Left ventricle myocardium inferior (tissue), 1 donor: ENCODE measurements around the gene S1PR3. TPM values are rescaled to one million over a fixed set of nuclear protein-coding genes. Genes with fewer than 3 reads are reported as not detected.

ENCODE experiments used
- DNase-seq: peaks from one replicate; pipeline ENCODE4 v3.0.0-alpha.2; 2020
- H3K27ac ChIP-seq: fragments of 200-600 bp; replicated peaks from 2 replicates; pipeline ENCODE4 v1.8.0; 2021
- H3K27me3 ChIP-seq: fragments of 200-600 bp; 2 replicates; pipeline ENCODE4 v1.8.0; 2021; ENCODE audit warnings: low read depth
- H3K36me3 ChIP-seq: fragments of 200-600 bp; 2 replicates; pipeline ENCODE4 v1.8.0; 2021
- H3K4me1 ChIP-seq: fragments of 200-600 bp; 2 replicates; pipeline ENCODE4 v1.8.0; 2021
- H3K4me3 ChIP-seq: fragments of 200-600 bp; 2 replicates; pipeline ENCODE4 v1.8.0; 2021; ENCODE audit warnings: mild to moderate bottlenecking, moderate library complexity
- H3K9me3 ChIP-seq: fragments of 200-600 bp; replicated peaks from 2 replicates; pipeline ENCODE4 v1.8.0; 2021
- CTCF ChIP-seq: fragments of 200-600 bp; IDR thresholded peaks from 2 replicates; pipeline ENCODE4 v1.8.0; 2021; ENCODE audit warnings: antibody characterized with exemption, mild to moderate bottlenecking, borderline replicate concordance
- intact Hi-C: fragments of 100-400 bp; cut with micrococcal nuclease; formaldehyde crosslinking; loops from one replicate; pipeline ENCODE4 v1.11.0; 2022
- total RNA-seq: library from RNA; stranded (reverse); fragmentation: NEBNext Ultra II Directional; extraction: Animal tissue kit (Norgen Biotek cat#: 25700); gene quantifications from one replicate; pipeline ENCODE4 v1.2.1, GENCODE V29; 2021
- donor health status: DM: no; HTN: yes; CAD: no; lungs with severe emphysema.

Gene S1PR3
- total RNA-seq, 1 donor from 2014 or later, result 26.8 TPM

- H3K9me3 ChIP-seq, result no peaks in the 10 kb centered on the region
- no peak for DNase-seq
- TF ChIP-seq CTCF, result no peak
- intact Hi-C loops, result loop anchor here (10.0 kb wide), 1 partner anchor 211 kb away; no protein-coding TSS in a partner anchor
- peak overlapping the region; percentile 10 for H3K4me3 ChIP-seq
- no peak overlapping the region for H3K27ac ChIP-seq
- H3K4me1 ChIP-seq, result peaks cover 88% of the 10 kb centered on the region
- H3K27me3 ChIP-seq, result peaks cover 21% of the 10 kb centered on the region
- H3K36me3 ChIP-seq, result peaks cover 6% of the 10 kb centered on the region
Measured at GRCh38 chr9:88996046-88996920, 5.0 kb downstream of the S1PR3 start.

- Histone ChIP-seq H3K4me3 (peak overlapping the region; percentile 10), H3K27ac (peak overlapping the region; percentile 79), H3K4me1 (peaks cover 84% of the 10 kb centered on the region), H3K27me3 (peaks cover 19% of the 10 kb centered on the region), H3K36me3 (peaks cover 9% of the 10 kb centered on the region), H3K9me3 (no peaks in the 10 kb centered on the region)
- no peak for DNase-seq
- intact Hi-C loops, result loop anchor here (10.0 kb wide), 1 partner anchor 212 kb away; no protein-coding TSS in a partner anchor
- TF ChIP-seq CTCF, result no peak
Measured at GRCh38 chr9:88996921-88997235, 5.6 kb downstream of the S1PR3 start.

GRCh38 chr9:88997646-88998045 is 6.4 kb downstream of the S1PR3 start:
- peaks cover 14% of the 10 kb centered on the region for H3K36me3 ChIP-seq
- H3K4me1 ChIP-seq, result peaks cover 76% of the 10 kb centered on the region
- no peaks in the 10 kb centered on the region for H3K9me3 ChIP-seq
- DNase-seq, result no peak
- H3K27me3 ChIP-seq, result peaks cover 19% of the 10 kb centered on the region
- intact Hi-C loops, result loop anchor here (10.0 kb wide), 1 partner anchor 213 kb away; no protein-coding TSS in a partner anchor
- H3K4me3 ChIP-seq, result no peak overlapping the region
- H3K27ac ChIP-seq, result peak overlapping the region; percentile 79
- no peak for TF ChIP-seq CTCF

GRCh38 chr9:88998503-88998902 is 7.2 kb downstream of the S1PR3 start:
- Histone ChIP-seq H3K27ac (peak overlapping the region; percentile 79), H3K4me3 (no peak overlapping the region)

GRCh38 chr9:88998911-88999310 is 7.6 kb downstream of the S1PR3 start:
- H3K4me1 ChIP-seq, result peaks cover 63% of the 10 kb centered on the region
- peak; percentile 66 for DNase-seq
- H3K27ac ChIP-seq, result peak overlapping the region; percentile 79
- H3K9me3 ChIP-seq, result no peaks in the 10 kb centered on the region
- H3K36me3 ChIP-seq, result peaks cover 24% of the 10 kb centered on the region
- intact Hi-C loops, result loop anchor here (10.0 kb wide), 1 partner anchor 214 kb away; no protein-coding TSS in a partner anchor
- no peak for TF ChIP-seq CTCF
- H3K4me3 ChIP-seq, result no peak overlapping the region
- H3K27me3 ChIP-seq, result peaks cover 11% of the 10 kb centered on the region

More at GRCh38 chr9:88998503-88998902, 7.2 kb downstream of the S1PR3 start:
- no peak for DNase-seq
- TF ChIP-seq CTCF, result no peak
- intact Hi-C loops, result loop anchor here (10.0 kb wide), 1 partner anchor 214 kb away; no protein-coding TSS in a partner anchor
- Histone ChIP-seq H3K27me3 (peaks cover 14% of the 10 kb centered on the region), H3K4me1 (peaks cover 67% of the 10 kb centered on the region), H3K9me3 (no peaks in the 10 kb centered on the region), H3K36me3 (peaks cover 23% of the 10 kb centered on the region)
